Gastrocnemius medialis (tissue), 4 donors: Measurements from ENCODE around the gene MC4R. TPM values are rescaled to one million over a fixed set of nuclear protein-coding genes. Genes with fewer than 3 reads are reported as not detected.

Experiments used
- ATAC-seq, 2 donors: fragments of 150-250 bp; one replicate each; pipeline ENCODE4 v1.9.1; 2016
- DNase-seq, 2 donors: peaks; one replicate each; pipeline ENCODE4 v3.0.0-alpha.2; 2019
- H3K27ac ChIP-seq, 4 donors: fragments of 200-600 bp; sonication (generic); 1 replicate in 1 of 4; 2 replicates in 3 of 4; pipeline ENCODE4 v1.5.1; 2016 to 2018; ENCODE audit warnings: mild to moderate bottlenecking in 2 of 4, moderate library complexity in 1 of 4
- H3K27me3 ChIP-seq, 3 donors: fragments of 200-600 bp; sonication (generic) in 2 of 3; 1 replicate in 1 of 3; 2 replicates in 2 of 3; pipeline versions ENCODE4 v1.5.1 to v1.6.0; 2016 to 2019; ENCODE audit warnings: mild to moderate bottlenecking in 1 of 3, moderate library complexity in 1 of 3
- H3K36me3 ChIP-seq, 2 donors: fragments of 200-600 bp; sonication (generic) in 1 of 2; one replicate each; pipeline ENCODE4 v1.5.1; 2017 to 2018
- H3K4me1 ChIP-seq, 2 donors: fragments of 200-600 bp; sonication (generic) in 1 of 2; one replicate each; pipeline ENCODE4 v1.5.1; 2016 to 2017; ENCODE audit warnings: mild to moderate bottlenecking in 2 of 2
- H3K4me3 ChIP-seq, 4 donors: fragments of 200-600 bp; sonication (generic) in 3 of 4; 1 replicate in 1 of 4; 2 replicates in 3 of 4; pipeline ENCODE4 v1.5.1; 2016 to 2019; ENCODE audit warnings: mild to moderate bottlenecking in 2 of 4
- H3K9me3 ChIP-seq, 3 donors: fragments of 200-600 bp; sonication (generic) in 2 of 3; 1 replicate in 1 of 3; 2 replicates in 2 of 3; pipeline ENCODE4 v1.5.1; 2016 to 2019
- CTCF ChIP-seq, 5 experiments: fragments of 450-650 bp in 3 of 5; fragments of 200-600 bp in 2 of 5; sonication (generic) in 2 of 5; IDR thresholded peaks in 4 of 5; conservative IDR thresholded peaks in 1 of 5; 1 replicate in 4 of 5; 2 replicates in 1 of 5; pipeline ENCODE4 v1.5.1; 2016 to 2019; ENCODE audit warnings: antibody characterized with exemption in 5 of 5, mild to moderate bottlenecking in 3 of 5, moderate library complexity in 3 of 5
- POLR2A ChIP-seq, 2 donors: fragments of 450-650 bp; IDR thresholded peaks; one replicate each; pipeline ENCODE4 v1.6.1; 2017; ENCODE audit warnings: antibody characterized with exemption in 2 of 2, mild to moderate bottlenecking in 2 of 2, moderate library complexity in 2 of 2
- in situ Hi-C, 4 donors: fragments of 200-750 bp; cut with MboI; loops; one replicate each; pipeline versions ENCODE4 v1.15.0 to v1.8.0; 2017; ENCODE audit warnings: low sequenced_read_pairs in 4 of 4
- intact Hi-C: fragments of 100-400 bp; cut with DNase I; formaldehyde crosslinking; loops from one replicate; pipeline ENCODE4 v1.15.1; 2023; ENCODE audit warnings: low total_unique reads
- total RNA-seq, 4 donors: library from RNA; depleted of rRNA; stranded (reverse); fragments of >200 nt; gene quantifications; one replicate each; pipeline versions ENCODE4 v1.1.0 to v1.2.3, GENCODE V29; 2016

Gene MC4R
- total RNA-seq, 4 donors from 2014 or later: not detected

- intact Hi-C loops: no loop called here
These were observed 5.3 kb upstream of the MC4R start for GRCh38 chr18:60377778-60378469.

GRCh38 chr18:60372132-60372531, 443 bp downstream of the MC4R start:
- Histone ChIP-seq H3K4me1 (no peaks in the 10 kb centered on the region), H3K27me3 (no peaks in the 10 kb centered on the region), H3K27ac (no peak overlapping the region), H3K4me3 (no peak overlapping the region), H3K36me3 (no peaks in the 10 kb centered on the region), H3K9me3 (no peaks in the 10 kb centered on the region)
- no peak for DNase-seq
- in situ Hi-C loops (no loop called here), intact Hi-C loops (no loop called here)
- no peak for TF ChIP-seq CTCF (IDR thresholded peaks at IDR 0.05 in 4 of 5, conservative IDR thresholded peaks at IDR 0.05 in 1 of 5)
- TF ChIP-seq POLR2A (IDR thresholded peaks at IDR 0.05): no peak
- no peak for ATAC-seq

More at GRCh38 chr18:60377778-60378469, 5.3 kb upstream of the MC4R start:
- Histone ChIP-seq H3K4me3 (no peak overlapping the region), H3K36me3 (no peaks in the 10 kb centered on the region), H3K9me3 (no peaks in the 10 kb centered on the region), H3K27me3 (no peaks in the 10 kb centered on the region), H3K4me1 (no peaks in the 10 kb centered on the region), H3K27ac (no peak overlapping the region)
- ATAC-seq: no peak
- no peak for TF ChIP-seq POLR2A (IDR thresholded peaks at IDR 0.05)
- TF ChIP-seq CTCF (IDR thresholded peaks at IDR 0.05 in 4 of 5, conservative IDR thresholded peaks at IDR 0.05 in 1 of 5): no peak
- DNase-seq: no peak
- in situ Hi-C loops: no loop called here

GRCh38 chr18:60358516-60358915, 14.1 kb downstream of the MC4R start:
- intact Hi-C loops: no loop called here
- in situ Hi-C loops: no loop called here

GRCh38 chr18:60350941-60351340, 21.6 kb downstream of the MC4R start:
- TF ChIP-seq POLR2A (IDR thresholded peaks at IDR 0.05): no peak
- no peak overlapping the region for H3K27ac ChIP-seq
- DNase-seq: no peak
- H3K9me3 ChIP-seq: no peaks in the 10 kb centered on the region
- no peaks in the 10 kb centered on the region for H3K36me3 ChIP-seq
- intact Hi-C loops: no loop called here
- no peak overlapping the region for H3K4me3 ChIP-seq
- ATAC-seq: no peak
- in situ Hi-C loops: no loop called here
- no peaks in the 10 kb centered on the region for H3K27me3 ChIP-seq
- no peaks in the 10 kb centered on the region for H3K4me1 ChIP-seq

More at GRCh38 chr18:60358516-60358915, 14.1 kb downstream of the MC4R start:
- ATAC-seq (no peak), DNase-seq (no peak)
- no peaks in the 10 kb centered on the region for H3K9me3 ChIP-seq
- no peaks in the 10 kb centered on the region for H3K36me3 ChIP-seq
- no peaks in the 10 kb centered on the region for H3K27me3 ChIP-seq
- TF ChIP-seq POLR2A (IDR thresholded peaks at IDR 0.05): no peak
- TF ChIP-seq CTCF (IDR thresholded peaks at IDR 0.05 in 4 of 5, conservative IDR thresholded peaks at IDR 0.05 in 1 of 5): no peak
- H3K4me3 ChIP-seq: no peak overlapping the region
- no peak overlapping the region for H3K27ac ChIP-seq
- H3K4me1 ChIP-seq: no peaks in the 10 kb centered on the region

- ATAC-seq (no peak), DNase-seq (no peak)
- Histone ChIP-seq H3K9me3 (no peaks in the 10 kb centered on the region), H3K27me3 (no peaks in the 10 kb centered on the region), H3K4me1 (no peaks in the 10 kb centered on the region), H3K4me3 (no peak overlapping the region), H3K36me3 (no peaks in the 10 kb centered on the region), H3K27ac (no peak overlapping the region)
- no peak for TF ChIP-seq POLR2A (IDR thresholded peaks at IDR 0.05)
- no peak for TF ChIP-seq CTCF (IDR thresholded peaks at IDR 0.05 in 4 of 5, conservative IDR thresholded peaks at IDR 0.05 in 1 of 5)
- in situ Hi-C loops: no loop called here
- intact Hi-C loops: no loop called here
These were observed 22.4 kb downstream of the MC4R start for GRCh38 chr18:60350150-60350549.
